ENCODE data around the gene RAB37.

Gene RAB37

DNA sequence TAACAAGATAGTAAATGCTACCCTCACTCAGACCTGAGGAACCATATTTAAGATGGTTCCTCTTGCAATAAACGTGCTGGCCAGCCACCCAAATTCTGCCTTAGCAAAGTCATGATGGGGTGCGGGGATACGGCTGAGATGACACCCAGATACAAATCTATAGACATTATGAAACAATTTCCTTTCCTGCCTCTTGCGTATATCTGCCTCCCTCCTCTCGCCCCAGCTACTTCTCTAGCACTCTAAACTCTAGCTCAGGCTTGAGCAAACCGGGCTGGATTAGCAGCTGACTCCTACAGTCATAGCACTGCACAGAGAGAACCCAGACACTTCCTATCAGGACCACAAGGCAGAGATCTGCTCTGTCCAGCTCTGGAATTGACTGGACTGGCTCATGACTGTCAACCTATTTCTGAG is 46.6 kb upstream of the RAB37 start (continued):
- TF ChIP-seq, protein P1, sequence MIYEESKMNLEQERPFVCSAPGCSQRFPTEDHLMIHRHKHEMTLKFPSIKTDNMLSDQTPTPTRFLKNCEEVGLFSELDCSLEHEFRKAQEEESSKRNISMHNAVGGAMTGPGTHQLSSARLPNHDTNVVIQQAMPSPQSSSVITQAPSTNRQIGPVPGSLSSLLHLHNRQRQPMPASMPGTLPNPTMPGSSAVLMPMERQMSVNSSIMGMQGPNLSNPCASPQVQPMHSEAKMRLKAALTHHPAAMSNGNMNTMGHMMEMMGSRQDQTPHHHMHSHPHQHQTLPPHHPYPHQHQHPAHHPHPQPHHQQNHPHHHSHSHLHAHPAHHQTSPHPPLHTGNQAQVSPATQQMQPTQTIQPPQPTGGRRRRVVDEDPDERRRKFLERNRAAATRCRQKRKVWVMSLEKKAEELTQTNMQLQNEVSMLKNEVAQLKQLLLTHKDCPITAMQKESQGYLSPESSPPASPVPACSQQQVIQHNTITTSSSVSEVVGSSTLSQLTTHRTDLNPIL (CRISPR knock-in tag; IDR thresholded peaks at IDR 0.05; ENCODE audit: low read depth) = no peak
- no peak for TF ChIP-seq BACH2 (CRISPR knock-in tag; IDR thresholded peaks at IDR 0.05; ENCODE audit: borderline replicate concordance)
- TF ChIP-seq SNAI2 (CRISPR knock-in tag; IDR thresholded peaks at IDR 0.05) = no peak
- TF ChIP-seq POU6F1 (CRISPR knock-in tag; IDR thresholded peaks at IDR 0.05; ENCODE audit: borderline replicate concordance, low read depth) = no peak

- TF ChIP-seq, protein P2, sequence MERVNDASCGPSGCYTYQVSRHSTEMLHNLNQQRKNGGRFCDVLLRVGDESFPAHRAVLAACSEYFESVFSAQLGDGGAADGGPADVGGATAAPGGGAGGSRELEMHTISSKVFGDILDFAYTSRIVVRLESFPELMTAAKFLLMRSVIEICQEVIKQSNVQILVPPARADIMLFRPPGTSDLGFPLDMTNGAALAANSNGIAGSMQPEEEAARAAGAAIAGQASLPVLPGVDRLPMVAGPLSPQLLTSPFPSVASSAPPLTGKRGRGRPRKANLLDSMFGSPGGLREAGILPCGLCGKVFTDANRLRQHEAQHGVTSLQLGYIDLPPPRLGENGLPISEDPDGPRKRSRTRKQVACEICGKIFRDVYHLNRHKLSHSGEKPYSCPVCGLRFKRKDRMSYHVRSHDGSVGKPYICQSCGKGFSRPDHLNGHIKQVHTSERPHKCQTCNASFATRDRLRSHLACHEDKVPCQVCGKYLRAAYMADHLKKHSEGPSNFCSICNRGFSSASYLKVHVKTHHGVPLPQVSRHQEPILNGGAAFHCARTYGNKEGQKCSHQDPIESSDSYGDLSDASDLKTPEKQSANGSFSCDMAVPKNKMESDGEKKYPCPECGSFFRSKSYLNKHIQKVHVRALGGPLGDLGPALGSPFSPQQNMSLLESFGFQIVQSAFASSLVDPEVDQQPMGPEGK (CRISPR knock-in tag; IDR thresholded peaks at IDR 0.05; ENCODE audit: borderline replicate concordance) = no peak
- TF ChIP-seq RARB (CRISPR knock-in tag; IDR thresholded peaks at IDR 0.05) (no peak), CSDC2 (CRISPR knock-in tag; IDR thresholded peaks at IDR 0.05) (no peak), CSRNP3 (CRISPR knock-in tag; IDR thresholded peaks at IDR 0.05) (no peak), ESRRG (CRISPR knock-in tag; IDR thresholded peaks at IDR 0.05) (no peak), SNAI2 (CRISPR knock-in tag; IDR thresholded peaks at IDR 0.05) (no peak), ZC3H10 (CRISPR knock-in tag; IDR thresholded peaks at IDR 0.05) (no peak)
- no peak for ATAC-seq
These were observed 45.9 kb upstream of the RAB37 start for GRCh38 chr17:74691151-74691550.

- ATAC-seq = no peak
- TF ChIP-seq ZNF565 (CRISPR knock-in tag; conservative IDR thresholded peaks at IDR 0.05; ENCODE audit: low read depth) (no peak), OSR1 (CRISPR knock-in tag; IDR thresholded peaks at IDR 0.05) (no peak), TOX (CRISPR knock-in tag; IDR thresholded peaks at IDR 0.05; ENCODE audit: borderline replicate concordance) (no peak), CSRNP3 (CRISPR knock-in tag; IDR thresholded peaks at IDR 0.05) (no peak), SNAI2 (CRISPR knock-in tag; IDR thresholded peaks at IDR 0.05) (no peak), TSHZ2 (CRISPR knock-in tag; IDR thresholded peaks at IDR 0.05) (no peak), PPARA (CRISPR knock-in tag; IDR thresholded peaks at IDR 0.05; ENCODE audit: borderline replicate concordance) (no peak), BACH2 (CRISPR knock-in tag; IDR thresholded peaks at IDR 0.05; ENCODE audit: borderline replicate concordance) (no peak), GLIS3 (CRISPR knock-in tag; IDR thresholded peaks at IDR 0.05) (no peak), ZFP30 (CRISPR knock-in tag; IDR thresholded peaks at IDR 0.05) (no peak), ZFP3 (CRISPR knock-in tag; IDR thresholded peaks at IDR 0.05) (no peak), ESRRG (CRISPR knock-in tag; IDR thresholded peaks at IDR 0.05) (no peak), POU6F1 (CRISPR knock-in tag; IDR thresholded peaks at IDR 0.05; ENCODE audit: borderline replicate concordance, low read depth) (no peak), ISL1 (CRISPR knock-in tag; IDR thresholded peaks at IDR 0.05) (no peak), ARNTL (CRISPR knock-in tag; IDR thresholded peaks at IDR 0.05; ENCODE audit: borderline replicate concordance, low read depth) (no peak)
- TF ChIP-seq, protein P1 (CRISPR knock-in tag; IDR thresholded peaks at IDR 0.05; ENCODE audit: low read depth) = no peak
These were observed 43.0 kb upstream of the RAB37 start for GRCh38 chr17:74694081-74694480.
